ENCODE measurements around the gene MICAL3.

MICAL3 gene

DNA sequence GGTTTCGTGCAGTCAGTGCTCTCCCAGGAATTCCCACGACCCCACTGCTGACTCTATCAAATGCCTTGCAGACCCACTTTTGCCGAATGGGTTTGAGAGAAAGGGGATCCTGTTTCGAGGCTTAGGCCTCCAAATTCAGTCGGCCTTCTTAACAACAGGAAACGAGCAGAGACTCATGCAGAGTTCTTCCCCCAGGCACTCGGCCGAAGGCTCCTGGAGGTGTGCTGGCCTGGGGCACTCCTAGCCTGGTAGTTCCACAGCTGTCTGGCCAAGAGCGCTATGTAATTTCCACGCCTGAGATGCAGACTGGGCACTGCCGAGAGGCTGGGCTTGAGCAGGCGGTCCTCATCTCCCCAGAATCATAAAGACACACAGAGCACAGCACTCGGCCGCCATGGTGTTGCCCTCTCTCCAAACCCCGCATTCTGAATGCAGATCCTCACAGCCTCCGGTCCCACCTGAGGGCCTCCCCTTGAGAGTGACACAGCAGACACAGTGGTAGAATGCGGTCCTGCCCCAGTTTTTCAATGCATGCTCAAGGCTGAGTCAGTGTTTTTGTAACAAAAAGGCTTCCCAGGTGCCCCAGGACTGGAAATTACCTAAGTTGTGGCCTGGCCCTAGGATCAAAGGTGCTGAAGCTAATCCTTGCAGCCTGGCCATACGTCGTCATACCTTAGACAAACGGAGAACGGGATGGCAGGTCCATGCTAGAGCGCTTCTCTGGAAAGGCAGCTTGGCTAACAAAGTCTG, 219.9 kb downstream of the MICAL3 start:
- no peak for DNase-seq

DNA sequence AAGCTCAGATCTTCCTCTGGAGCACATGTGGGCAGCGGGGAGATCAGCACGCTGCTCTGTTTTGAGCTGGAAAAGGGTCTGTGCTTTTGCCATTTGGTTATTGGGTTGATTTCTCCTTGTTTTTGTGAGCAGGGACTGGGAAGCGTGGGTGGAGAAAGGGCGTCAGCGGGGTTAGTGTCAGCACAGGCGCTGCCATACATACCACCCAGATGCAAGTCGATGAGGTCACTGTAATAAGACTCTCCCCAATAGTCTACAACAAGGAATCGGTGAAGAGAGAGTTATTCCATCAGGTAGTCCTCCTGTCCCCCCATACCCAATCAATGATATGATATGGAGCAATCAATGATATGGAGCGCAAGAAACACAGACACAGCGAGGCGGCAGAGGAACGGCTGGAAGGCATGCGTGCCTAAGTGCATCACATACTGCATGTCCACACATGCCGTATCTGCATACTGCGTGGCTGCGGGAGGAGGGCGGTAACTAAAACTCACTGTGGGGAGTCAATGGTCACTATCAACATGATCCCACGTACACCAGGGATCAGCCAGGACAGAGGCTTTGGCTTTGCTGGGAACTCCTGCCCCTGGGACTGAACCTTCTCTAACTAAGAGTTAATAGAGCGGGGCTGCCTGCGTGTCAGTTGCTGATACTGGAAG, 220.6 kb downstream of the MICAL3 start:
- DNase-seq, result no peak

DNA sequence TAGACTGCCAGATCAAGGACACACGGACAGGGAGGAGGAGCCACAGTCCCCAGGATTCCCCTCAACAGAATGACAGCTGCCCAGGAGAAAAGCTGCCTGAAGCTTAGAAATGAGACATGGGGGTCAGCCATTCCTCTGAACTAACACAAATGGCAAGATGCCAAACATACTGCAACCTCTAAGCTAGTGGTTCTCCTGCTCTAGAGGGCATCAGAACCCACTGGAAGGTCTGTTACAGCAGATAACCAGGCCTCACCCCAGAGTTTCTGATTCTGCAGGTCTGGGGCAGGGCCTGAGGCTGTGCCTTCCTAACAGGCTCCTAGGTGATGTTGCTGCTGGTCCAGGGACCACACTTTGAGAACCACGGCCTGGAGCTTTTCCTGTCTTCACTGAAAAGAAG, 221.5 kb downstream of the MICAL3 start:
- no peak for DNase-seq

DNA sequence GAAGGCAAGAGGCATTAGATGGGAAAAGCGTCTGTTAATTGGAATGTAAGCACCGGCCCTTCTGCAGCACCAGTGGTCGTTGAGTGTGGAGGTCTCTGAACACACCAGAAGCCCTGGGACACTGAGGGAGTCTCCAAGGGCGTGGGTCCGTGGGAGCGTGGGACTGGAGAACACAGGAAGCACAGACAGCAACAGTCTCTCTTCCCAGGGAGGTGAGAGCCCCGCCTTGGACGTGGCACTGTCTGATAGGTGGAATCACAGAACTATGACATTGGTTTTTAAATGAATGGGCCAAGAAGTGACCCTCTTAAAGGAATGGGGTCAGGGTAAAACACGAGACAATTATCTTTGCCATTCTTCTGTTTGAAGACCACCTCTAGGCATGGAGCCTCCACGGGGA, 221.9 kb downstream of the MICAL3 start:
- no peak for DNase-seq

DNA sequence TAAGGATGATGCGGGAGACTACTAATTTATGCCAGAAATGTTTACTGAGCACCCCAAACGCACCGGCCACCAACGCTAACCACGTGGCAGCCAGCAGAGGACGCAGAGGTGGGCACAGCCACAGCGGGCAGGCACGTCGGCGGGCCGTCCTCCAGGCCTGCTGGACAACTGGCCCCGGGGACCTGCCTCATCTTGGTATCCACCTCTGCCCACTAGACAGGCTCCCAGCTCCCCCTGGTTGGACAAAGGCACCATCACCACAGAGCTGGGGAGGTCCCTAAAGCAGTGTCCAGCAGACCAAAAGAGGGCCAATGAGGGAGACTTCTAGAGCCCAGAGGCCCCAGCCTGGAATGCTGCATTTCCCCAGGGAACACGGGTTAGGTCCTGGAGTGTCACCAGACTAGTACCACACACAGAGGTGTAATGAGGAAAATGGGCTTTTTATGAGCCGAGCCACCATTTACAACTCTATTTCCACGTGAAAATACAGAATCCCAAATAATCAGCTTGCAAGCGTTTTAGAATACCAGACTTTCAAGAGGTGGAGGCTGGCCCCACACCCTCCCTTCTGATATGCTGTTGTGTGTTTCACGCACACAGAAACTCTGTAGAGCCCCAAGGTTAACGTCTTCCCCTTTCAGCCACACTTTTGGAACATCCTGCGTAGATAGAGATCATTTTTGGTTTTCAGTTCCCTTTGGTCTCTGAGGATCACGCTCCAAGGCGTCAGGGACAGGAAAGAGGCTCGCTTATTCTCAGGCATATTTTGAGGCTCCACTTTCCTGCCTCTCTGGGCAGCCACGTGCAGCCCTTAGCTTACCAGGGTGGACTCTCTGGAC, 226.4 kb downstream of the MICAL3 start:
- DNase-seq, result no peak

DNA sequence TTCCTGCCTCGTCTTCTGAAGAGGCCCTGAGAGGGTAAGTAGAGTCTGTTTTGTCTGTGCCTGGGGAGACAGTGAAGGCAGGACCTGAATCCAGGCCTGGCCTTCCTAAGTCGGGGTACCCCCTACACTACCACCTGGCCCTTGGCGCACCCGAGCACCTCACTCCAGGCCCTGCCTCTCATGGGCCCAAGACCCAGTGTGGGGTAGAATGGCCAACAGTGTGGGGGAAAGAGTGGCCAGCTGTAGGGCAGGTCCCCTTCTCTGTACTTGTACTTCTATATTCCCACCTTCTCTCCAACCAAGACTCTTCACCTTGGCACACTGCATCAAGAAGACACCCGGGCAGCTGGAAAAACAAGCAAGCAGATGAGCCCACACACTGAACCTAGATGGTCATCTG, 227.7 kb downstream of the MICAL3 start:
- no peak for DNase-seq

DNA sequence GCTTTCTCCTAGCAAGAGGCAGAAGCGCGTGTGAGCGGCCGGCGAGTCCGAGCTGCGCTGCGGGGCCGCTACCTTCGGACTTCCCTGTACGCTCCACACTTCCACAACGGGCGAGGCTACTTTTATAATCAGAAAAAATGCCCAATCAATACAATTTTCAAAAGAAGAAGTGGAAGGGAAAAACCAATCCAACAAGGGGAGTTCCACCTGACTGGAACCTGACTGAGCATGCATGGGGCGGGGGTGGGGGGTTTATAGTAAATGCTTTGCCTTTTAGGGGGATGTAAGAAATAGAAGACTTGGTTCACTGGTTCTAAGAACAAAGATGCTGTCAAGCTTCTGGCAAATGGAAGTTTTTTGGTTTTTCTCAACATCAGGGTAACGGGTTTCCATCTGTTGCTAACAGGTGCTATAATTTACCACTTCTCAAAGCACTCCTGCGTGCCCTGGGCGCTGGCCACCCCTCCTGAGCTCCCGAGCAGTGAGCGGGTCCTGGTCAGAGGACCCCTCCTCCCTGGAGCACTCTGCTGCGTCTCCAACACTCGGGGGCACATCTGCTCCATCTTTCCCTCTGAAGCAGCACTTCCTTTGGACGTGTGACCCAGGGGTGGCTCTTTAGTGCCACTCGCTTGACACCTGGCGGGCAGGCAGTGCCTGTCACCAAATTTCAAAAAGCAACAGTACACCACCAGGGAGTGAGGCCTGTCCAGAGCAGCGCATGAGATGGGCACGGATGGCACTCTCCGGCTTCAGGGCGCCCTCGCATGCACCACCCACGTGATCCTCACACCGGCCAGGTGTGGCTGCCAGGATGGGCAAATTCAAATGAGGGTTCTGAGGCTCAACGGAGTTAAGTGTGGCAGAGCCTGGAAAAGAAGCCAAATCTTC, 228.5 kb downstream of the MICAL3 start:
- DNase-seq, result no peak

DNA sequence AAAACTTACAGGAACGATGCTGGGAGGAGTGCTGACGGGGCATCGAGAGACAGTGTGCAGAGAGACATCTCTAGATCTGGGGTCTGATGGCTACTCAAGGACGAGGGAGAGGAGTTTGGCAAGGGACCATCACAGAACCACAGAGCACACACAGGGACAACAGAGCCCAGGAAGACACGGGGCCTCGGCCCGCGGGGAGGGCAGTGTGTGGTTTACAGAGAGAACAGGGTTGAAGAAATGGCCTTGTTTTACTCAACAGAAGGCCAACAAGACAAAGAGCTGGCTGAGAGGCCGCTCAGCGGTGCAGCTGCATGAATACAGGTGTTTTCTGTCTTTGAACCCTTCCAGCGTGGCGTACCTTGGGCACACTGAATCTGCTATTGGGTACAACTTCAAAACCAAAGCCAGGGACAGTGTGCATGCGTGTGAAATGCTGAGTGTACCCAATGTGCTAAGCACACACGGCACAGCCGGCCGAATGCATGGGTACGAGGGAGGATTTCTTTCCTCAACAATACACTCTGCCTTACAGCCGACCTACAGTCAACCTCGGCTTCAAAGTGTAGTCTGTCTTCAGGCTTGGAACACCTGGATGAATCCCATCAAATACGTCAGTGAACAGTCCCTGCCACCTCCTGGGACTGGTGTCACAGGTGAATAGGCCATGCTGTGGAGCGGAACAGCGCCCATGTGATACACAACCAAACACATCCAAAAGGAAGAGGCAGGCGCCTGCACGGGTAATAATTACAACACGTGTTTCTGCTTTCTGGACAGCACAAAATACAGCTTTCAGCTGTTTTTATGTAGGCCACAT, 229.4 kb downstream of the MICAL3 start:
- no peak for DNase-seq

DNA sequence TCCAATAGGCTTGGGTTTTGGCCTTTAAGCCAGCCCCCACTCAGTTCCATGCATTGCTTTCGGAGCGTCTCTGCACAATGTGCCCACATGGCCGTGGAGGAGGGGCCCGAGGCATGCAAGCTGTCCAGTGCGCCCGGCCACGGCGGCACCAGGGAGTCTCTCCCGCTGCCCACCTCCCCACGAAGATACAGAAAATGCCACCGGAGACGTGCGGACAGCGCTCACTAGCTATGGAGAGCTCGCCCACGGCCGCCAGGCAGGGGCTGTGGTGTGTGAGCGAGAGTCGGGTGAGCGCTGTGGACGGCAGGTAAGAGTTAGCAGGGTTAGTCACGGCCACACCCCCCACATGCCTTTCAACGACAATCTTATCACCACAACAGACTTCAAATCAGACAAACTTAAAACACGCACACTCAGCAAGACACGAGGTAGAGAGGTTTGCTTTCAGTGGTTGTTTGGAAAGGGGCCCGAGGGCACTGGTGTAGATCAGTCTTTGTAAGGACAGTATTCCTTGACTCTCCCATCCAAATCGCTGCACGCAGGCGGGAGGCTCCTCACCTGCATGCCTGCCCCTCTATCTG, 231.4 kb downstream of the MICAL3 start:
- DNase-seq, result no peak

DNA sequence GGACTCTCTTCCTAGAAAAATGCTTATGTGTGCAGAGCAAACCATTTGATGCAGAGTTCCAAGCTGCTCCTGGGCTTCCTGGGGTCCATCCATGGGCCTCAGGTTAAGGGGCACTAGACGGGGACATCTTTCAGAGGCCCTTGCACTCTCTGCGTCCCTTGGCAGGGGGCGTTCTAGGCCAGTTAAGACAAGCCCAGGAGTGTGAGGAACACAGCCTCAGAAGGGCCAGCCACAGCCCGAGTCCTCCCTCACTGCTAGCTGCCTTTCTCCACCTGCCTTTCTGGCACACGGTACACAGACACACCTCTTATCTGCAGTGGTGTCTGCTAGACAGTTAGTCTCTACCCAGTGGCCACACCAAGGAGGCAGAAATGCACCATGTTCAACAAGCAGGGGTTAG, 232.1 kb downstream of the MICAL3 start:
- DNase-seq, result no peak

DNA sequence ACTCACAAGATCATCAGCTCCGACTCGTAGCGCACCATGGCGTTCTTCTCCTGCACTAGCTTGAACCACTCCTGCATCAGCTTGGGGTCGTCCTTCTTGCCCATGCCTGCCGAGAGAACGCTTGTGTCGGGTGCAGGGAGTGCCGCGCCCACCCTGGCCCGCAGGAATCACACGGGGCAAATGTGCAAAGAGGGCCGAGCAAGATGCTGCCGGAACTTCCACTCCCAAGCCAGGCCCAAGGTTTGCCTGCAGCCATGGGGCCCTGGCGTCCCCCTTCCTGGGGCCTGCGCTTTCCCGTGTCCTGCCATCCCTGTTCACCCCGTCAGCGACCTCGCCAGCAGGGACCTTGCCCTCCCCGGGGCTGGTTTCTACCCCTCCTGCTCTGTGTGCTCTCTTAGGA, 233.2 kb downstream of the MICAL3 start:
- DNase-seq, result no peak

DNA sequence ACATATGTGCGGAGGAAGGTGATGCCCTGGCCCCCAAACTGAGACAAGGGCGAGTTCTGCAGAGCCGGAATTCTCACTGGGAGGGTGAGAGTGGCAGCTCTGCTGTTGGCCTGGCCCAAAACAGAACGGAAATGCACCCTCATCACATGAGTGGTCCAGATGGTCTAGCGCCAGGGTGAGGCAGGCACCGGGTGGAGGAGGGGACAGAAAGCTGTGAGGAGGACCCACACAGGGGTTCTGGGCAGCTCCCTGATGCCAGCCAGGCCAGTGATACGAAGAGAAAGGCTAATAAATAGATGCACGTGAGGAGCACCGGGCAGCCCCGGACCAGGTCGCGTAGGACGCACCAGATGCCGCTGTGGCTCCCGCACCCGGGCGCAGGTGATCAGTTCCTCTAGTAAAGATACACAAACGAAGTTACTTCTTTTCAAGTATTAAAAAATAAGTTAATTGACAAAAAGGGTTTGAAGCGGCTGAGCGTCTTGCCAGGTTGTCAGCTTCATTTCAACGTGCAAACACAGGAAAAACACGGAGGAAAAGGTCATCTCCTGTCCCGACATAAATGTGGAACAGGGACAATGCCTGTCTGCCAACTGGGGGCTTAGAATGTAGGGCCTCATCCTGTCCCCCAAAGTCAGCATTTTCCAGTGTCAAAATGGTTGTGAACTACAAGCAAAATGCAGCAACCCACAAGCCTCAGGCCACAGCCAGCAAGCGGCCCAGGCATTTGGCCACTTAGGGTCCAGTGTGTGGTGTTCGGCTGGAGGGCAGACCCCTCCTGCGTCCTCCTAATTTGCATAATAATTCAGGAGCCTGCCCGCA, 234.8 kb downstream of the MICAL3 start:
- no peak for DNase-seq

DNA sequence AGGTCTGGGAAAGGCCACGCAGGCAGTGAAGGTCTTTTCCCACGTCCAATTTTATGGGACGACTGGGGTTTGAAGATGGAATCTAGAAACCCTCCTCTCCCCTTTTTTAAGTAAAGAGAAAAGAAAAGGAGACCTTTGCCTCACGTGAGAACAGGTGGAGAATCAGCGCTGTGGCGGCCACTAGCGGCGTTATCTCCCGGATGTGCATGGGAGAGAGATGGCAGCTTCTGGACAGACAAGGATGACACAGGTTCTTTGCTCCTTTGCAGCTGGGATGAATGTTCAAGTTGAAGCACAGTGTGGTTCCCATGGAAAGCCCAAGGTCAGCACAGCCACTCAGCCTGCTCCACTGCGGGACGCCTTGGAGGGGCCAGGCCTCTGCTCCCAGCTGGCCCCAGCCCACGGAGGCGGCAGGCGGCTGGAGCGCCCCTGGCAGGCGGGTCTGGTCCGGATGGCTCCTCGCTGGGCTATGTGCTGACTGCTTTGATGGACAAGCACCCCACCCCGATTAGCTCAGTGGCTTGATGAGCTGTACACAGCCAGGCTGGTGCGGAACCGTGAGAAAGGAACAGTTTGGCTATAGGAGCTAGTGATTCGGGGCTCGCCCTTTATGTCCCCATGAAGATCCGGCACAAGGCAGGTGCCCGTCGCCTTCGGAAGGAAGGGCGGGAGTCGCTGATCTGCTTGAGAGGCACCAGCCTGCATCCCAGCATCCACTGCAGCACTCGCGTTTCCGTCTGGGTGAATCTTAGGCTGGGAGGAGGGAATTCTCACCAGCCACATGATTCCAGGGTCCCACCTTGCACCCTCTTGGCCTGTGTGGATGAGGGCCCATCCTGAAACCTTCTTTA, 235.6 kb downstream of the MICAL3 start:
- no peak for DNase-seq

DNA sequence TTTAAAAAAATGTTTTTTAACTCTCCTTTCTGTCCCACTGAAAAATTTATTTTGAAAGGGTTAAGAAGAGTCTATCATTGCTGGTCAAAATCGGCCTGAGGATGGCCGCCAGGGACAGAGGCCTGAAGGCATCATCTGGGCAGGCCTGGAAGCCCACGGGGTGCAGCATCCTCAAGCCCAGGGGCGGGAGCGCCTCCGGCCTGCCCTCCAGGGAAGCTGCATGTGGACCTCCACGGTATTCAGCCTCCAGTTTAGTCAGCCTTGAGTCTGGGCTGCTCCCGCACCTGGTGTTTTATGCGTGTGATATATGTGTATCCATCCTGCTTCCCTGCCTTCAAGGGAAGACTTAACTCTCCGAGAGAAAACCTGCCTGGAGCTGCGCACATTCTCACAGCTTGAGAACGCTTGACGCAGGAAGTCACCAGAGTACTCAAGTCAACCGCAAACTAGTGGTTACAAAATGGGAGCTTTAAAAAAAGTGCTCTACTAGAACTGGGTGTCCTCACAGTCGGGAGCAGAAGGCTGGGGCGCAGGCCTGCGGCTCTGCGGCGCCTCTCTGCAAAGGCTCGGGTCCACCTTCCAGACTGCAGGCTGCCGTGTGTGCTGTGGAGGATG, 236.5 kb downstream of the MICAL3 start:
- DNase-seq, result no peak

DNA sequence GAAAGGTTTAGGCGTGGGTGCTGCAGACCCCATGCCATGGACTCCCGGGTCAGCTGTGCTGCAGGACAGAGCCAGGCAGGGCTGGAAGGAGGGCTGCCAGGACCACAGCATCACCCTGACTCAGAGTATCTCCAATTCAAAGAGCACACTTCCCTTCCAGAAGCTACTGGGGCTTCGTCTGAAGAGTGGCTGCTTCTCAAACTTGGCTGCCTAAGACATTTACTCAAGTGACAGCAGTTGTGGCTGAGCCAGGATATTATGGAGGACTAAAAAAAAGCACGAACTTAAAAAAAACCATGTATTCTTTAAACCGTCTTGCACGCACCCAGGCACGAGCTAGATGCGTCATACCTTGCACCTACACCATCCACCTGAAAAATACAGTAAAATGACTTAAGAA, 237.1 kb downstream of the MICAL3 start:
- no peak for DNase-seq

DNA sequence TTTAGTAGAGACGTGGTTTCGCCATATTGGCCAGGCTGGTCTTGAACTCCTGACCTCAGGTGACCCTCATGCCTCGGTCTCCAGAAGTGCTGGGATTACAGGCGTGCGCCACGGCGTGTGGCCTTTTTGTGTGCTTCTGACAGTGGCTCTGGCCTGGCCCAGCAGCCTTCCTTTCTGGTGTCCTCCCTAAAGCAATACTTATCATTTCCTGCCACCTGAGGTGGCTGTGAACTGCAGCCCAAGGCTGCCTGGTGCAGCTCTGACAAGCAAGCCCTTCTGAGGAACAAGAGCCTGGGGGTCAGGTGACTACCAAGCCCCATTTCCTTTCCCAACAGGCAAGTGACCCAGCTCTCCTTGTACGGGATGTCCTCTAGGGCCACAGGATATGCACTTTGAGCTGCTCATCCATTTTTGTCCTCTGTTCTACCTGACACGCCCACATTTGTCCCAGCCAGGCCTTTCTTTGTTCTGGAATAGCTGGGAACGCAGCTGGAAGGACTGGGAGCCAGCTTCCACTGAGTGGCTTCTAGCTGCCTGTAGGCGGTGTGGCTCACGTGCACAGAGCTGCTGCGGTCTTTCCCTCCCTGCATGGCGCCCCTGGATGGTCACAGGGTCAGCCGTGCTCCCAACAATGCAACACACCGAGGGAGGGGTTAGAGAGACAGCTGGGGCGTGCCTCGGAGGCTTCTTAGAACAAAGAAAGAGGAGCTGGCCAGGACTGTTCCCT, 237.8 kb downstream of the MICAL3 start:
- DNase-seq, result no peak

DNA sequence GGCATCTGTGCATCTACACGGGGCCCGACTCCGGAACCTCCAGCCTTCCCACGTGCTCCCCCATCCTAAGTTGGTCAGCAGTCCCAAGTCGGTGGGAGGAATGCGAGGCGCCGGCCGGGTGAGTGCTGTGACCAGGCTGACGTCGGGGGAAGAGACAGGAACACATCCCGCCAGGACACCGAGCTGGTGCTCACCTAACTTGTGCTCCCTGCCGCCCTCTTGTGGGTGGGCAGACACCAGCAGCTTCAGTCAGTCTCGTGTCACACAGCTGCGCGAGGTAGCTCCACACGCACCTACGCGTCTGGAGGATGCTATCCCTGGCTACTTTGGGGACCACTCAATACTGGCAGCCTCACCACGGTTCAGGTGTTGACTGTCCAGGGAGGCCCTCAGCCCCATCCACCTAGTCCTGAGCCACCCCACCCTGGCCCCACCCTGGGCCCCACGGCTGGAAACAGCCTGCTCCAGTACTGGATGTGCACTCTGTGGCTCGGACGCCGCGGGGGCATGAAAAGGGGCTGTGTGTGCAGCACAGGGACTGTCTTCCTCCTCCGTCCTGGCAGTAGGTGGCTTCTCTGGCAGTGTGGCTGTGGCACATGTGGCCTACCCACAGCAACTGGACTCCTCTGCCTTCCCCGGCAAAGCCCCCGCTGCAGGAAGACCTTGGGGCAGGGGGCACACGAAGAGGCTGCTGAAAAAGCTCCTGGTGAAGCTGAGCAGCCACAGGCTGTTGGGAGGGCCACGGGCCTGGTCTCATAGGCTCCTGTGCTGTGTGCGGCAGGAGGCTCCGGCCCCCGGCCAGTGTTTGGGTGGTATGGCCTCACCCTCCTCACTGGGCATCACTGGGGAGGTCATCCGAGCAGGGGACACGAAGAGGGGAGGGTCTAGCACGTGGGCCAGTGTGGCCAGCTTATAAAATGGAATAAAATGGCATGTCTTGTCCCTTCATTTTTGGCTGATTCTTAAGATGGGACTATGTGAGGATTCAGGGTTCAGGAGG, 238.9 kb downstream of the MICAL3 start:
- peak; percentile 39 for DNase-seq
